ENCODE results near the gene ASB13.
"Not testable (repeated sequence)": the region's sequence is repeated elsewhere in the genome, so short reads cannot be mapped to it uniquely, and the experiment has no call there.

The ASB13 gene

DNA sequence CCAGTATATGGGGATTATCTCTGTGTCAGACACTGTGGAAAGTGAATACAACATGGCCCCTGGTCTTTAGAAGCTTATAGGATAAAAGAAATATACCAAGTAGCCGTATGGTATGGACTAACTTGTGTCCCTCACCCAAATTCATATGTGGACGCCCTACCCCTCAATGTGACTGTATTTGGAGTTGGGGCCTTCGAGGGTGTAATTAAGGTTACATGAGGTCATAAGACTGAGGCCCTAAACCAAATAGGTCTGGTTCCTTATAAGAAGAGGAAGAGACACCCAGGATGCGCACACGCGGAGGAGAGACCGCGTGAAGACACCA is 36.3 kb downstream of the ASB13 start:
- no peak for DNase-seq (ENCODE audit: low spot score)
- no peak overlapping the region for H3K4me3 Mint-ChIP-seq

GRCh38 chr10:5629303-5630111 is 36.9 kb downstream of the ASB13 start:
- Mint-ChIP-seq H3K4me3 (peak overlapping the region; percentile 50), H3K9me3 (no peaks in the 10 kb centered on the region), H3K27me3 (ENCODE audit: low read depth) (peaks cover 2% of the 10 kb centered on the region), H3K4me1 (ENCODE audit: low read depth) (peaks cover 11% of the 10 kb centered on the region), H3K36me3 (ENCODE audit: low read depth) (no peaks in the 10 kb centered on the region), H3K27ac (peak overlapping the region; percentile 3)
- peak; percentile 75 for DNase-seq (ENCODE audit: low spot score)

More for the DNA sequence above, 36.3 kb downstream of the ASB13 start:
- no peak overlapping the region for H3K27ac Mint-ChIP-seq
- H3K4me1 Mint-ChIP-seq (ENCODE audit: low read depth): peaks cover 11% of the 10 kb centered on the region
- H3K9me3 Mint-ChIP-seq: no peaks in the 10 kb centered on the region
- peaks cover 2% of the 10 kb centered on the region for H3K27me3 Mint-ChIP-seq (ENCODE audit: low read depth)
- H3K36me3 Mint-ChIP-seq (ENCODE audit: low read depth): no peaks in the 10 kb centered on the region

DNA sequence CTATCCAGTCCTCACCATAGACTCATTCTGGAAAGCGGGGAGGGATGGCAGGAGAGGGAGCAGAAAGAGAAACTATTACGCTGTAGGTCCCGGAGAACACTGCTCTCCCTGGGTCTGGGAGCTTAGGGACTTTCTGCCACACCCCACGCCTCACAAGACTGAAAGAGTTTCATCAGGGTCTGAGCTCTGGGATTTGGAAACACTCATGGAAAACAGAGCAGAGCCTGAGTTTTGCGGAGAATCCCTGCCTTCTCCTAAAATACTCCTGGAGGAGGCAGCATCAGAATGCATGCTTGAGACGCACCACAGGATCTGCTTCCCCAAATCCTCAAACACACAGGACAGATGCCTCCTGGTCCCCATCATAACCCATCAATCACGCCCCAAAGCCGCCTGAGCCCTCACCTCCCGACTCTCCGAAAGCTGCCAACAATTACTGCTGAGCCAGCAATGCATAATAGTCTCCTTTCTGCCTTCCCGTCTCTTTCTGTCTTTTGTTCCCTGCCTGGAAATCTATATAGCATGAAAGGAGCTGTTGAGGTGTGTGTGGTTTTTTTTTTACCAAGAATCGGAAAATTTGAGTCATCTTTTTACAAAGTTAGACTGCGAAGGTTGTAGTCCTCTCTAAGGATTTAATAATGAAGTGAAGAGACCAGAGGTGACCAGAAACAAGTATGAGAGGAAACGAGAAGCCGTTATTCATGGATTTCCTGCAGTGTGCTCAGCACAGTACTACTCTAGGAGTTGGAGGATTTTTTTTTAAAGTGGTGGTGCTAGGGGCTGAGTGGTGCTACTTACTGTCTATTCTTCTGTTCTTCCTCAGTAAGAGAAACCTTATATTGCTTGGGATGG is 37.7 kb downstream of the ASB13 start:
- DNase-seq (ENCODE audit: low spot score): peak; percentile 28
- Mint-ChIP-seq H3K36me3 (ENCODE audit: low read depth) (no peaks in the 10 kb centered on the region), H3K27ac (peak overlapping the region; percentile 72), H3K27me3 (ENCODE audit: low read depth) (peaks cover 2% of the 10 kb centered on the region), H3K9me3 (no peaks in the 10 kb centered on the region), H3K4me3 (peak overlapping the region; percentile 50), H3K4me1 (ENCODE audit: low read depth) (peaks cover 11% of the 10 kb centered on the region)

DNA sequence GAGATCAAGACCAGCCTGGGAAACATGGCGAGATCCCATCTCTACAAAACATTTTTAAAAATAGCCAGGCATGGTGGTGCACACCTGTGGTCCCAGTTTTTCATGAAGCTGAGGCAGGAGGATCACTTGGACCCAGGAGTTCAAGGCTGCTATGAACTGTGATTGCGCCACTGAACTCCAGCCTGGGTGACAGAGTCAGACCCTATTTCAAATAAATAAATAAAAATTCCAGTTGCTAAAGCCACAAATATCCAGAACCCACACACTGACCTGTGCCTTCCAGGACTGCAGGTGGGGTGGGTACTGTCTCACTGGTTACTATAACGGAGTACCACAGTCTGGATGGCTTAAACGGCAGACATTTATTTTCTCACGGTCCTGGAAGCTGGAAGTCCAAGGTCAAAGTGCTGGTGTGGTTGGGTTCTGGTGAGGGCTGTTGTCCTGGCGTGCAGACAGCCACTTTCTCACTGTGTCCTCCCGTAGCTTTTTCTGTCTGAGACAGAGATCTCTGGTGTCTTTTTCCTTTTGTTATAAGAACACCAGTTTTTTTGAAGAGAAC is 38.8 kb downstream of the ASB13 start:
- H3K27me3 Mint-ChIP-seq (ENCODE audit: low read depth): peaks cover 2% of the 10 kb centered on the region
- H3K27ac Mint-ChIP-seq: no peak overlapping the region
- DNase-seq (ENCODE audit: low spot score): no peak
- no peaks in the 10 kb centered on the region for H3K36me3 Mint-ChIP-seq (ENCODE audit: low read depth)
- H3K4me1 Mint-ChIP-seq (ENCODE audit: low read depth): peaks cover 11% of the 10 kb centered on the region
- H3K4me3 Mint-ChIP-seq: no peak overlapping the region
- H3K9me3 Mint-ChIP-seq: no peaks in the 10 kb centered on the region

DNA sequence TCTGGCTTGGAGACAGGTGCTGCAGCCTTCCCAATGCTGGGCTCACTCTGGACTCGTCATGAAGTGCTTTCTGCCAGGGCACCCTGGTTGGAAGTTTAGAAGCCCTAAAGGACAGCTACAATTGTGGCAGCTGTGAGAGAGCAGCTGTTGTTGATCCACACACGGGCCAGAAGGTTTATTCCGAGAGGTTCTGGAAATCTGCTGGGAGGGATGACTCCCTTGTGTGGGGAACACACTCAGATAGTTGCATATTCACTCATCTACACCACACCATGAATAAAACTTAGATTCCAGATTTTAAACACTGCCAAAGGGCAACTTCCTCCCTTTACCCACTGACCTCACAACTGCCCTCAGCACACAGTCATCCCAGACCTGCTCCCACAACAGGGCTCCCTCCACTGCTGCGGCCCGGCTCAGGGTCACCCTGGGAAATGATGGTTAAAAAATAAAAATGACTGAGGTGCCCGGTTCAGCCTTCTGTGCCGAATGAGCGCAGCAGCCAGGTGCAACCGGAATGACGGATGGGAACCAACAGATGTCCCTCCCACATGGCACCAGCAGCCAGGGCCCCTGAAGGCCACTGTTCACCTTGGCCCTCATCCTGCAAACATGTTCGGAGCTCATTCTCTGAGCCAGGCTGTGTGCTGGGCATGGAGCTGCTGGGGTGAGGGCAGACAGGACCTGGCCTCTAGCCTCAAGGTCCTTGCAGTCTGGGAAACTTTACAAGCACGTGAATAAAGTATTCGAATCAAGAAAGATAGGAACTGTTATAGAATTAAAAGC is 40.2 kb downstream of the ASB13 start:
- no peak overlapping the region for H3K4me3 Mint-ChIP-seq
- H3K9me3 Mint-ChIP-seq: no peaks in the 10 kb centered on the region
- no peaks in the 10 kb centered on the region for H3K36me3 Mint-ChIP-seq (ENCODE audit: low read depth)
- H3K27ac Mint-ChIP-seq: no peak overlapping the region
- DNase-seq (ENCODE audit: low spot score): no peak
- H3K4me1 Mint-ChIP-seq (ENCODE audit: low read depth): peaks cover 11% of the 10 kb centered on the region
- H3K27me3 Mint-ChIP-seq (ENCODE audit: low read depth): peaks cover 2% of the 10 kb centered on the region

GRCh38 chr10:5624701-5625100 is 41.7 kb downstream of the ASB13 start:
- no peak overlapping the region for H3K4me3 Mint-ChIP-seq
- no peaks in the 10 kb centered on the region for H3K36me3 Mint-ChIP-seq (ENCODE audit: low read depth)
- H3K27ac Mint-ChIP-seq: no peak overlapping the region
- no peaks in the 10 kb centered on the region for H3K9me3 Mint-ChIP-seq
- no peak for DNase-seq (ENCODE audit: low spot score)
- peaks cover 2% of the 10 kb centered on the region for H3K27me3 Mint-ChIP-seq (ENCODE audit: low read depth)
- peaks cover 11% of the 10 kb centered on the region for H3K4me1 Mint-ChIP-seq (ENCODE audit: low read depth)

GRCh38 chr10:5623081-5623748 is 43.2 kb downstream of the ASB13 start:
- peaks cover 2% of the 10 kb centered on the region for H3K27me3 Mint-ChIP-seq (ENCODE audit: low read depth)
- no peaks in the 10 kb centered on the region for H3K9me3 Mint-ChIP-seq
- H3K36me3 Mint-ChIP-seq (ENCODE audit: low read depth): no peaks in the 10 kb centered on the region
- no peak overlapping the region for H3K4me3 Mint-ChIP-seq
- no peak overlapping the region for H3K27ac Mint-ChIP-seq
- peak; percentile 74 for DNase-seq (ENCODE audit: low spot score)
- peaks cover 2% of the 10 kb centered on the region for H3K4me1 Mint-ChIP-seq (ENCODE audit: low read depth)

DNA sequence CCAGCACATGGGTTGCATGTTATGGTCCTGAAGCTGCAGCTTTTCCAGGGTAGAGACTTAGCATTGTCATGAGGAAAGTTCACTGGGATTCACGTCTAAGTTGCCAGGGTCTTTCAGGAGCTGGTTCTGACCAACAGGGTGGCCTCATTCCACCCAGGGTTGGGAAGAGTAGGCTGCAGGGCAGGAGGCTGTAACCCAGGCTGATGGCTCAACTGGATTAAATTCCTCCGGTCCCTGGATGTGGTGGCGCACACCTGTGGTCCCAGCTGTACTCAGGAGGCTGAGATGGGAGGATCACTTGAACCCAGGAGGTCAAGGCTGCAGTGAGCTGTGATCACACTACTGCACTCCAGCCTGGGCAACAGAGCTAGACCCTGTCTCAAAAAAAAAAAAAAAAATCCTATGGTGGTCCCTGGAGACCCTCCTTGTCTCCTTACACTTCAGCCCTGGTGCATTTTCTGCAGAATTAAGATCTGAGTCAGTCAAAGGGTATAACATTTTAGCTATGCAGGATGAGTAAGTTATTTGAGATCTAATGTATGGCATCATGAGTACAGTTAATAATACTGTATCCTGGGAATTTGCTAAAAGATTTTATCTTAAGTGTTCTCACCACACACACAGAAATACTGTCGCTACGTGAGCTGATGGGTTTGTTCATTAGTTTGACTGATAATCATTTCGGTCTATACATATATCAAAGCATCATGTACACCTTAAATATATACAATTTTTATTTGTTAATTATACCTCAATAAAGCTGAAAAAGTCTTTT is 44.0 kb downstream of the ASB13 start:
- H3K27ac Mint-ChIP-seq: no peak overlapping the region
- H3K4me1 Mint-ChIP-seq (ENCODE audit: low read depth): no peaks in the 10 kb centered on the region
- no peaks in the 10 kb centered on the region for H3K9me3 Mint-ChIP-seq
- H3K4me3 Mint-ChIP-seq: no peak overlapping the region
- H3K27me3 Mint-ChIP-seq (ENCODE audit: low read depth): no peaks in the 10 kb centered on the region
- no peak for DNase-seq (ENCODE audit: low spot score)
- H3K36me3 Mint-ChIP-seq (ENCODE audit: low read depth): no peaks in the 10 kb centered on the region

- DNase-seq (ENCODE audit: low spot score); H3K4me1 Mint-ChIP-seq (ENCODE audit: low read depth); H3K27ac Mint-ChIP-seq; H3K4me3 Mint-ChIP-seq; H3K9me3 Mint-ChIP-seq; H3K36me3 Mint-ChIP-seq (ENCODE audit: low read depth); H3K27me3 Mint-ChIP-seq (ENCODE audit: low read depth): not testable (repeated sequence)
Measured at GRCh38 chr10:5621371-5621770, 45.0 kb downstream of the ASB13 start.

GRCh38 chr10:5620966-5621365 is 45.4 kb downstream of the ASB13 start:
- Mint-ChIP-seq H3K27ac (no peak overlapping the region), H3K4me1 (ENCODE audit: low read depth) (no peaks in the 10 kb centered on the region), H3K9me3 (no peaks in the 10 kb centered on the region), H3K27me3 (ENCODE audit: low read depth) (no peaks in the 10 kb centered on the region), H3K36me3 (ENCODE audit: low read depth) (no peaks in the 10 kb centered on the region), H3K4me3 (no peak overlapping the region)
- no peak for DNase-seq (ENCODE audit: low spot score)

DNA sequence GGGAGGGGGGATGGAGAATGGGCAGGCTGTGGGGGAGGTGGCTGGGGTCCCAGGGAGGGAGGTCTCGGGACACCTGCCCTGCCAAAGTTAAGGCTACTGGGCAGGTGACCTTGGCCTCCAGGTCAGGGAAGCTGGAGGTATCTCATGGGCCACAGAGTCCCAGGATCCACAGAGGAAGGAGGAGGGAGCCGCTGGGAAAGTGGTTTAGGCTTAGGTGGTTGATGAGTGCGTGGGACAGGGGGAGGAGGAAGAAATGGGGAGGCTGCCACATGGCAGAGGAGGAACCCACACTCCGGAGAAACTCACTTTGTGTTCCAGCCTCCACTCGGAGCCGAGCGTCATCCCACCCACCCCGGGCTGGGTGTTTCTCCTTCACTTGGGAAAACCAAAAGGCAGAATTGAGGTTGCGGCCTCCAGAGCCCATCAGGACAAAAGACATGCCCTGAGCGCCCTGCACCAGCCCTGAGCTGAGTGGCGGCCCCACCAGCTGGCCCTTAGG is 46.1 kb downstream of the ASB13 start:
- Mint-ChIP-seq H3K9me3 (no peaks in the 10 kb centered on the region), H3K27ac (no peak overlapping the region), H3K36me3 (ENCODE audit: low read depth) (no peaks in the 10 kb centered on the region), H3K4me1 (ENCODE audit: low read depth) (no peaks in the 10 kb centered on the region), H3K4me3 (no peak overlapping the region), H3K27me3 (ENCODE audit: low read depth) (no peaks in the 10 kb centered on the region)
- DNase-seq (ENCODE audit: low spot score): no peak

DNA sequence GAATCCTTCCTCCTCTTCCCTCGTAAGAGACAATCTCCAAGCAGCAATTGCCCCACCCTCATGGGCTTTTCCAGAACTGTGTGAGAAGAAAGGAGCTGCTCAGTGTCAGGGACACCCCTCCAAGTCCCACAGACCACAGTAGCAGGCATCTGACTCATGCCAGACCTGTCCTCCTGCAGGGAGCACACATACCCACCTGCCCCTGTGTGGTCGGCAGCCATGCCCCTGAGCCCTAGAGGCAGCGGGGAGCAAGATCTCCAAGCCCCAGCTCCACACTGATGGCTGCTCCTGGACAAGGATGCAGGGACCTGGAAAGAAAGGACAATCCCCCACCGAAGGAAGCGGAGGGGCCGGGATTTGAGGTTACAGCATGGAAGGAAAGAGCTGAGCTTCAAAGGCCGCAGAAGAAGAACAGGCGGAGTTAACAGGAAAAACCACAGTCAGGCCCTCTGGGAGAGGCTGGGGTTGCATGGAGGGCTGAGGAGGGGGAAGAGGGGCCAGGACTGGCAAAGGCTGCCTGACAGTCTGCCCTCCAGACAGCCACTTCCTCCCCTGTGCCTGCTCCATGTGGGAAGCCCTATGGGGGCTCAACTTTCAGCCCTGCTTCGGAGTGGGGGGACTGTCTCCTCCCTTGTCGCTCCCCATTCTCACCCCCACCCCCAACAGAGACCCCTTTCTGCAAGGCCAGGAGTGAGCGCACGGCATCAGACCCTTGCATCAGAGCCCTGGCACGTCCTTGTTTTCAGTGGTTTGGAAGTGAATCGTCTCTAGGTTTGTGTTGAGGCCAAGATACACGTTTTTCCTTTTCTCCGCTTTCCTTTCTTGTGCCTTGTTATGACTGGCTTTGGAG is 46.8 kb downstream of the ASB13 start:
- DNase-seq (ENCODE audit: low spot score): no peak
- no peaks in the 10 kb centered on the region for H3K9me3 Mint-ChIP-seq
- no peaks in the 10 kb centered on the region for H3K4me1 Mint-ChIP-seq (ENCODE audit: low read depth)
- H3K4me3 Mint-ChIP-seq: no peak overlapping the region
- no peaks in the 10 kb centered on the region for H3K27me3 Mint-ChIP-seq (ENCODE audit: low read depth)
- no peaks in the 10 kb centered on the region for H3K36me3 Mint-ChIP-seq (ENCODE audit: low read depth)
- H3K27ac Mint-ChIP-seq: no peak overlapping the region

Measured in T-helper 2 cell treated with Interferon-gamma antibody and Interleukin-4, amounts not matched to agents 5 μg/mL and 100 μg/mL, for 36 hours (primary cell).